ENCODE data around the gene IGFBP3.

The IGFBP3 gene

DNA sequence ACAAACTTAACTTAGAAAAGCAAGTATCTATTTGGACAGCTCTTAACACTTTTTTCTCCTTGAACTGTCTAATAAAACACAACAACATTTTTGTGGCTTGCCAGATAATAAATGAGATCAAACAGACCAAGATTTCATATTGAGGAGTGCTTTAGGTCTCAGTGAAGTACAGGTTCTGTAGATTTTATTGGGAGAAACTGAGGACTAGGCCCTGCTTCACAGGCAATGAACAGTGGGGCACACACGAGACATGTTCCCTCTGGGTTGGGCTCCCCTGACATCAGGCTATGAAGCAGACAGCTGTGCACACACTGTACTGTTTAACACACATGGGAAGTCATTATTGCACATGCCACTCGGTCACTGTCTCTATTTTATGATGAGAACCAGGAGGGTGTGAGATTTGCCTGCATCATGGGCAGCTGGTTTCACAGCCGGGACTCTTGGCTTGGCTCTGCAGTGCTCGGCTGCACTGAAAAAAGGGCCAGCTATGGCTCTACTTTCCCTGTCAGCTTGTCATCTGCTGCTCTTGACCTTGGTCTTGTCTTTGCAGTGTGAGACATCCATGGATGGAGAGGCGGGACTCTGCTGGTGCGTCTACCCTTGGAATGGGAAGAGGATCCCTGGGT, 28.6 kb downstream of the IGFBP3 start:
- no peak for ATAC-seq (ENCODE audit: low read depth)
- Mint-ChIP-seq H3K36me3 (no peaks in the 10 kb centered on the region), H3K4me3 (no peak overlapping the region), H3K27me3 (peaks cover 20% of the 10 kb centered on the region), H3K4me1 (no peaks in the 10 kb centered on the region), H3K9me3 (no peaks in the 10 kb centered on the region), H3K27ac (no peak overlapping the region)
- DNase-seq (ENCODE audit: low spot score in 2 of 2) = no peak

DNA sequence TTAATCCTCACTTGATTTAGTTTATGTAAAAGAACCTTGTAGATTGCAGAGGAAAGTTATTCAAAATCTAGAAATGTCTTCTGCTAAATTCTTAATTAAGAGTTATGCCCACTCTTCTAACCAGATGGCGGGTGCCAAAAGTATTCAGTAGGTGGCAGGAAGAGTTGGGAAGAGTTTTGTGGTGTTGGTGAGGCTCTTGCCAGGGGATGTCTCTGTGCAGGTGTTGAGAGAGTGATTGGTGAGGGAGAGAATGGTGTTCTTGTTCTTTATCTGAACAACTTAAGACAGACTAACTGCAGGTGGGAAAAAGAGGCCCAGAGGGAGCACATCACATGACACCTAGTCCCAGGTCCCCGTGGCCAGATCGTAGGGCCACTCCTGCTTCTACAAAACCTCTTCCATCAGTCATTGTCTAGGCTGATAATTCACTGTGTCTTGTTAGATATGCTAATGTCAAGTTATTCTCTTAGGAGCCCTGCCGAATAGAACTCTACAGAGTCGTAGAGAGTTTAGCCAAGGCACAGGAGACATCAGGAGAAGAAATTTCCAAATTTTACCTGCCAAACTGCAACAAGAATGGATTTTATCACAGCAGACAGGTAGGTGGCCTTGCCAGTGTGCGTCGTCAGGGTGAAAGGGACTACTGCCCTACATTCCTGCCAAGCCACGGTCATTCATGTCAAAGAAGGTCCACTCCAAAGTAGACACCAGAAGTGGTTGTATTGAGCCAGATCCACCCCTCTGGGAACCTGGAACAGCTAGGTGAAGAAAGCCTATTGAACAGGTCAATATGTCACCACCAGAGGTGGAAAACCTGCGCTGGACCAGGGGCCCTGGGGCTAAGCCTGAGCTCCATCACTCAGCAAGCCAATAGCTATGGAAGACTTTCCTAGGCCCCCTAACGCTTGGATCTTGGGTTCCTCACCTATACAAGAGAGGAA, 29.3 kb downstream of the IGFBP3 start:
- H3K27me3 Mint-ChIP-seq = peaks cover 23% of the 10 kb centered on the region
- no peaks in the 10 kb centered on the region for H3K36me3 Mint-ChIP-seq
- H3K4me3 Mint-ChIP-seq = no peak overlapping the region
- DNase-seq (ENCODE audit: low spot score in 2 of 2) = no peak
- no peaks in the 10 kb centered on the region for H3K4me1 Mint-ChIP-seq
- no peak for ATAC-seq (ENCODE audit: low read depth)
- H3K27ac Mint-ChIP-seq = no peak overlapping the region
- no peaks in the 10 kb centered on the region for H3K9me3 Mint-ChIP-seq

DNA sequence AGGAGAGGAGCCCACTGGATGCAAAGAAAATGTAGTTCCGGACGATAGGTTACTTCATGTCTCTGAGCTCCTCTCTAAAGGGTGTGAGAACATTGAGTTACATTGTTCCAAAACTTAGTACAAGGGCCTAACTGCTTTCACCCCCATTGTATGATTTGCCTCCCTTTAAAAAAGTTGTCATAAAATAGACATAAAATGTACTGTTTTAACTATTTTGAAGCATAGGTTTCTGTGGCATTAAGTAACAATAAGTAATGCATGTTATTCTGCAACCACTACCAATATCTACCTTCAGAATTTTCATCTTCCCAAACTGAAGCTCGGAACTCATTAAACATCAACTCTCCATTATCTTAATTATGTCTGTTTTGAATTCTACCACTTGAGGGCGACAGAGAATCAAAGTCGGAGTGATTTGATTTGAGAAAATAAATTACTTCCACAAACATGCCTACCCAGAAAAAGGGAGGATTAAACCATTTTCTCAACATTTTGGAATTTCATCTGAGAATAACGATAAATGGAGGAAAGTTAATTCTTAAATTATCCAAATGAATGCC, 30.1 kb downstream of the IGFBP3 start:
- Mint-ChIP-seq H3K4me1 (no peaks in the 10 kb centered on the region), H3K27ac (no peak overlapping the region), H3K36me3 (no peaks in the 10 kb centered on the region), H3K4me3 (no peak overlapping the region), H3K9me3 (no peaks in the 10 kb centered on the region), H3K27me3 (peaks cover 22% of the 10 kb centered on the region)
- ATAC-seq (ENCODE audit: low read depth) (no peak), DNase-seq (ENCODE audit: low spot score in 2 of 2) (peak in 1 of 2 donors; percentile 8)

DNA sequence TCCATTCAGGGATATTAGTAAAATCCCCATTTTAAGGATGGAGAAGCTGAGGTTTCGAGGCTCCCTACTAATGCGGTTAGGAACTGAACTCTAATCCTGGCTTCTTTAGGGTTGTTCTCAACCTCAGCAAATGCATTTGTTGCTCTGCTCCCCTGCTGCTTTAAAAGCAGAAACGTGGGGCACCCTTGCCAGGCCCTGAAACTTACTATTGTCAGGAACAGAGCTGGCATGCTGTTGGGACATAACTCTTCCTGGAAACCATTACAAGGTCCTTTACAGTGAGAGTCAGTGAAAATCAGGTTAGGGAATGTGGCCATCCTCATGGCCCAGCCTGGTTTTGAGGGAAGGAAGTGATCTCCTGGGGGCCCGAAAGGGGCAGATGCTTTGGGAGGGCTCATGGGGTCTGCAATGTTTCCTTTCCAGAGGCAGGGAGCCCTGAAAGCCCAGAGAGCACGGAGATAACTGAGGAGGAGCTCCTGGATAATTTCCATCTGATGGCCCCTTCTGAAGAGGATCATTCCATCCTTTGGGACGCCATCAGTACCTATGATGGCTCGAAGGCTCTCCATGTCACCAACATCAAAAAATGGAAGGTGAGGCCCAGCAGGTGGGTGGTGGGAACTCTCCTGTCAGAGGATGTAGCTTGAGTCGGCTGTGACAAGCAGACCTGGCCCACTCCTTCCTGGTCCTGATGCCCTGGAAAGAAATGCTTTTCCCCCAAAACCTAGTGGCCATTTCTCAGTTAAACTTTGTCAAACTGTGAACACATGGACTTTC, 30.8 kb downstream of the IGFBP3 start:
- Mint-ChIP-seq H3K4me1 (no peaks in the 10 kb centered on the region), H3K27me3 (peaks cover 24% of the 10 kb centered on the region), H3K27ac (no peak overlapping the region), H3K4me3 (no peak overlapping the region), H3K36me3 (no peaks in the 10 kb centered on the region), H3K9me3 (no peaks in the 10 kb centered on the region)
- DNase-seq (ENCODE audit: low spot score in 2 of 2) (no peak), ATAC-seq (ENCODE audit: low read depth) (no peak)

DNA sequence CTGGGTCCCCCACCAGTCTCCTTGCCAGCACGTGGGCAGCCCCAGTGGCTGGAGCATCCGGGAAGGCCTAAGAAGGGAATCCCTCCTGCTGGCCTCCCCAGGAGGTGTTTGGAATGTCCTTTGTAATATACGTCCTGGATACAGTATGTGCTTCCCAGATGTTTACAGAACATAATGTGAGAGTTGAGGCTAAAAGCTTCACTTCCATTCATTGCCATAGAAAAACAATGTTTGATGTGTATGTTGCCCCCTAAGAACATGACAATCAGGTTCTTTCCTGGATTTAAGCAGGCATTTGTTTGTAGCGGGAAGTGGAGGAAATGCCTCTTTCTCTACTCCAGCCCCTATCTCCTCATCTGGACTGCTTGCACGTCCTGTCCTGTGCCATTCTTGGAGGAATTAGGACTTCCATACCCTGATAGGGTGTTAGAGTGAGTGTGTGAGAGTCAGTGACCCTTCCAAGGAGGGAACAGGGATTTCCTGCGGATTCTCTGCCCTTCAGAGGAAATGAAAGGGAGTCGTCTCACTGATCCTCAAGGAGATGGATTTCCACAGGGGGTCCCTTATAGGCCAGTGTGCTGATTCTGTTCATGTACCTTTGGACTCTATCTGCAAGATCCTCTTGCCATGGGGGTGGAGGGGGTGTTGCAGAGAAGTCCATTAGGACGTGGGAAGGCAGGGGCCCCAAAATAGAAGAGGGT, 31.6 kb downstream of the IGFBP3 start:
- Mint-ChIP-seq H3K9me3 (no peaks in the 10 kb centered on the region), H3K4me1 (no peaks in the 10 kb centered on the region), H3K27me3 (peaks cover 27% of the 10 kb centered on the region), H3K36me3 (no peaks in the 10 kb centered on the region), H3K4me3 (no peak overlapping the region), H3K27ac (no peak overlapping the region)
- ATAC-seq (ENCODE audit: low read depth) = no peak
- DNase-seq (ENCODE audit: low spot score in 2 of 2) = no peak

DNA sequence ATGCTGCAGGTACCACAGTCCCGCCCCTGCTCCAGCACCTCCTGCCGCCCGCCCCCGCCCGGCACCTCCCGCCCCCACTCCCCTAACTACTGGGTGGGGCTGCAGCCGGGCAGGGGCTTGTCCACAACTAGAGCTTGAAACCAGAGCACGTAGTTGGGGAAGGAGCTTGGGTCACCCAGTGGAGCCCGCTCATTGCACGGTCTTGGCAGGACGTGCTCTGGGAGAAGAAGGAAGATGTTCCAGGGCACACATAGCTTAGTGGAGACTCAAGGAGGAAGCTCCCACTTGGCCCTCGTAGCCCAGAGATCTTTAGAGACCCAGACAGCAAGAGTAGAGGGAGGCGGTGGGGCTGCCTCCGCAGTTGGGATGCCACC, 32.1 kb downstream of the IGFBP3 start:
- no peak for DNase-seq (ENCODE audit: low spot score in 2 of 2)
- Mint-ChIP-seq H3K27me3 (peaks cover 25% of the 10 kb centered on the region), H3K27ac (no peak overlapping the region), H3K9me3 (no peaks in the 10 kb centered on the region), H3K4me3 (no peak overlapping the region), H3K4me1 (no peaks in the 10 kb centered on the region), H3K36me3 (no peaks in the 10 kb centered on the region)
- ATAC-seq (ENCODE audit: low read depth) = no peak

DNA sequence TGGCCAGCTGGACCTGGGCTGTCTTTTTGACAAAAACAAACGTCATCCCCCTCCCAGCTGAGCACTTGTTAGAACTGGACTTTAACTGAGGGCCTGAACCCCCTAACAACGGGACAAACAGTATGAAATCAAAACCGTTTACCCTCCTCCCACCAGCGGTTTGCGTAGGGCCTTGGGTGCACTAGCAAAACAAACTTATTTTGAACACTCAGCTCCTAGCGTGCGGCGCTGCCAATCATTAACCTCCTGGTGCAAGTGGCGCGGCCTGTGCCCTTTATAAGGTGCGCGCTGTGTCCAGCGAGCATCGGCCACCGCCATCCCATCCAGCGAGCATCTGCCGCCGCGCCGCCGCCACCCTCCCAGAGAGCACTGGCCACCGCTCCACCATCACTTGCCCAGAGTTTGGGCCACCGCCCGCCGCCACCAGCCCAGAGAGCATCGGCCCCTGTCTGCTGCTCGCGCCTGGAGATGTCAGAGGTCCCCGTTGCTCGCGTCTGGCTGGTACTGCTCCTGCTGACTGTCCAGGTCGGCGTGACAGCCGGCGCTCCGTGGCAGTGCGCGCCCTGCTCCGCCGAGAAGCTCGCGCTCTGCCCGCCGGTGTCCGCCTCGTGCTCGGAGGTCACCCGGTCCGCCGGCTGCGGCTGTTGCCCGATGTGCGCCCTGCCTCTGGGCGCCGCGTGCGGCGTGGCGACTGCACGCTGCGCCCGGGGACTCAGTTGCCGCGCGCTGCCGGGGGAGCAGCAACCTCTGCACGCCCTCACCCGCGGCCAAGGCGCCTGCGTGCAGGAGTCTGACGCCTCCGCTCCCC, 32.7 kb downstream of the IGFBP3 start, which contains the start of gene IGFBP1:
IGFBP1 (plus strand) TSS at position 304 of the 808 bp plus-strand sequence; CDS start at position 469, 165 bp downstream.
- no peak within 1 kb of the TSS for H3K27ac Mint-ChIP-seq
- peaks cover 23% of the 10 kb centered on the region for H3K27me3 Mint-ChIP-seq
- no peak within 1 kb of the TSS for H3K4me3 Mint-ChIP-seq
- ATAC-seq (ENCODE audit: low read depth) = no peak
- H3K36me3 Mint-ChIP-seq = no peaks in the 10 kb centered on the region
- DNase-seq (ENCODE audit: low spot score in 2 of 2) = no peak
- no peaks in the 10 kb centered on the region for H3K4me1 Mint-ChIP-seq
- H3K9me3 Mint-ChIP-seq = no peaks in the 10 kb centered on the region

DNA sequence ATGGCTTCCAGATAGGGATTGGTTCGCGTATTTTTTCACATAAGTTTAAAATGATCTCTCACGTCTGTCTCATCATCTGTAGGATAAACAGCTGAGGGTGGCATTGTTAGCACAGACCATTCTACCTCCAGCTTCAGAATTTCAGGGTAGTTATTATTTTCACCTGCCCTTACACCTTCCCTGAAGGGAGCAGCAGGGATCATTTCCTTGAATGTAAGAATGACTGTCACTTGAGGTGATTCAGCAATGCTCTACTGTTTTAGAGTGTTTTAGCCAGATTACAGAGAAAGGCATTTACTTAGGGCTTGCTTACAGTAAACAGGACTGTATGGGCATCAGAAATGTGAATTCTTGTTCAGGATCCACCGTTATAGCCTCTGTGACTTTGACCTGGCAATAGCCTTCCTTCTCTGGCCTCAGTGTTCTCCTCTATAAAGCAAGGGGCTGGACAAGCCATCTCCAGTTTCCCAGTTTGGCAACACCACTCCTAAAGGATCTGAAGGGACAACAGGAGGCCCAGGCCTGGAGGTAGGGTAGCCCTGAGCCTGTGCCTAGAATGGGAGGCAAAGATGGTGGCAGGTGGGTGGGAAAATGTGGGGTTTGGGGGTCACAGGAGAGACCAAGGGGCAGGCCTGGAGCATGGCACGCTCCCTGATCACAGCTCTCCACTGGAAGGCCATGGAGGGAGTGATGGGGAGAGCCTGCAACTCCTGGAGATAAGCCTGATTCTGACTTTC, 34.0 kb downstream of the IGFBP3 start:
- H3K27me3 Mint-ChIP-seq = peaks cover 28% of the 10 kb centered on the region
- no peaks in the 10 kb centered on the region for H3K4me1 Mint-ChIP-seq
- no peaks in the 10 kb centered on the region for H3K9me3 Mint-ChIP-seq
- no peak for ATAC-seq (ENCODE audit: low read depth)
- no peak overlapping the region for H3K4me3 Mint-ChIP-seq
- no peak for DNase-seq (ENCODE audit: low spot score in 2 of 2)
- H3K36me3 Mint-ChIP-seq = no peaks in the 10 kb centered on the region
- H3K27ac Mint-ChIP-seq = no peak overlapping the region

DNA sequence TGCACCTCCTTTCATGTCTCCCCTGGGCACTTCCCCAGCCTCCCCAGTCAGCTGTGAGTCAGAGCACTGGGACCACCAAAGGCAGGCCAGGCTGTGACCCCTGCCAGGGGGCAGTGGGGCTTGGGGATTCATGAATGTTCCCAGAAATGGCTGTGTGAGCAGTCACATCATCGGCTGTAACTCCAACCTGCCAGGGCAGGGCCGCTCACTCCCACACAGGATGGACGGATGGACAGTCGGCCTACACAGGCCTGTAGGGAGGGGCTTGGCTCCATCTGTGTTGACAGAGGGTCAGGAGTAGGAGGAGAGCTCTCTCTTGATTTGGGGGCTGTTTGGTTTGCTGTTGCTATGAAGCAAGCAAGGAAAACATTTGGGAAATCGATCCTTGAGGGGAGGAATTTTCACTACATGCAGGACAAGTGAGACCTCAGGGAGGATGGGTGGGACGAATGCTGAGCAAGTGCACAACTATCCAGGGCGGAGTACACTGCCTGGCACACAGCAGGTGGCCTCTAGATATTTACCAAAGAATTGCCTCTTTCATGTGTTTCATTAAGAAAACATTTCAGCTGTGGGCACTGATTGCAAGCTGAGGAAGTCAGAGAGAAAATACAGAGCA, 35.7 kb downstream of the IGFBP3 start:
- H3K4me3 Mint-ChIP-seq = no peak overlapping the region
- ATAC-seq (ENCODE audit: low read depth) (no peak), DNase-seq (ENCODE audit: low spot score in 2 of 2) (no peak)
- H3K9me3 Mint-ChIP-seq = no peaks in the 10 kb centered on the region
- peaks cover 28% of the 10 kb centered on the region for H3K27me3 Mint-ChIP-seq
- H3K27ac Mint-ChIP-seq = no peak overlapping the region
- H3K4me1 Mint-ChIP-seq = no peaks in the 10 kb centered on the region
- no peaks in the 10 kb centered on the region for H3K36me3 Mint-ChIP-seq

DNA sequence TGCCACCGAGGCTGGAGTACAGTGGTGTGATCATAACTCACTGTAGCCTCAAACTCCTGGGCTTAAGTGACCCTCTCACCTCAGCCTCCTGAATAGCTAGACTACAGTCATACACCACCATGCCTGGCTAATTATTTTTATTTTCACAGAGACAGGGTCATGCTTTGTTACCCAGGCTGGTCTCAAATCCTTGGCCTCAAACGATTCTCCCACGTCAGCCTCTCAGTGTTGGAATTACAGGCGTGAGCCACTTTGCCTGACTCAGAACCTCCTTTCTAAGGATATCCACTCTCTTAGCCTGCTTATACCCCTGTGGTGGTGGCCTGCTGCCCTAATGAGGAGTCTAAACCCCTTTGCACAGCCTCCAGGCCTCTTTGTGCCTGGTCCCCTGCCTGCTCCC, 36.9 kb downstream of the IGFBP3 start:
- peaks cover 23% of the 10 kb centered on the region for H3K27me3 Mint-ChIP-seq
- DNase-seq (ENCODE audit: low spot score in 2 of 2) (no peak), ATAC-seq (ENCODE audit: low read depth) (no peak)
- no peaks in the 10 kb centered on the region for H3K36me3 Mint-ChIP-seq
- no peak overlapping the region for H3K4me3 Mint-ChIP-seq
- no peak overlapping the region for H3K27ac Mint-ChIP-seq
- H3K9me3 Mint-ChIP-seq = peaks cover 2% of the 10 kb centered on the region
- H3K4me1 Mint-ChIP-seq = no peaks in the 10 kb centered on the region

DNA sequence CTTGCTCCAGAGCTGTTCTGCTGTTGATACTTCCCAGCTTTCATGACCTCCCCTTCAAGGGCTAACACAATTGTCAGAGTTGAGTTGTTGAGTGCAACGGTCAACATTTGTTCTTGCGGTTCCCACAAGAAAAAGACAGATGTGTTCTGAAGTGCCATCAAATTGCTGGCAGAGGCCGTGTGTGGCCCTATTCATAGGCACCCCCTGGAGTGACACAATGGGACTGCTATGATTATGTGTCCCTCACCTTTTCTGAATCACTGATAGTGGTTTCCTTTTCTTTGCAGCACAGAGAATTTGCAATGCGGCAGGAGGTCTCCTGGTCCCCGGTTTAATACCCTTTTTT, 38.6 kb downstream of the IGFBP3 start:
- H3K36me3 Mint-ChIP-seq = no peaks in the 10 kb centered on the region
- H3K4me1 Mint-ChIP-seq = no peaks in the 10 kb centered on the region
- ATAC-seq (ENCODE audit: low read depth) (no peak), DNase-seq (ENCODE audit: low spot score in 2 of 2) (no peak)
- H3K9me3 Mint-ChIP-seq = peaks cover 2% of the 10 kb centered on the region
- peaks cover 22% of the 10 kb centered on the region for H3K27me3 Mint-ChIP-seq
- no peak overlapping the region for H3K27ac Mint-ChIP-seq
- H3K4me3 Mint-ChIP-seq = no peak overlapping the region

DNA sequence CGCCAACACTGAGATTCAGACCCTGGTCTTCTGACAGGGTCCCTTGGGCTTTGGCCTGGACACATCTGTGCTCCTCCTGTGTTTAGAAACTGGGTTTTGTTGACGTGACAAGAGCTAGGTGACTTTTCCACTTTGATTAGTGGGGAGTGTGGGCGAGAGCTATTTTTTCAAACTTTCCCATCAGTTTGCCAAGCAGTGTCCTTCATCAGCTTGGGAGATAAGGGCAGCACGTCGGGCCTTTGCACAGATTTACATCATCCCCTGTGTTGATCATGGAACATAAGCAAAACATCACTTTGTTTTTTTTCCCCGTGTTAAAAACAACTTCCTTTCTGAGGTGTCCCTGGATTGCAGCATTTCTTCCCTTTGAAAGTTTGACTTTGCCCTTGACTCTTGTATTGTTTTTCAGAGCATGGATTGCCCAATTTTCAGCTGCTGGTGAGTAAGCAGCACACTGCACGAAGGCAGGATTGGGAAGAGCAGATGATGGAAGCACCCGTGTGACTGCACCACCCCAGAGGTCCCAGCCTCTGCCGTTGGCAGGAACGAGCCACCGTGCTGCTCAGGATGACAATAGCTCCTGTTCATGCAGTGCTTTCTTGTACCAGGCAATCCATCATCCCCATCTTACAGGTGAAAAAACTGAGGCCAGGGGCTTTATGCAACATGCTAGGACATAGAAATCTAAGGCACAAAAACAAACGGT, 39.2 kb downstream of the IGFBP3 start:
- Mint-ChIP-seq H3K27me3 (peaks cover 19% of the 10 kb centered on the region), H3K4me3 (no peak overlapping the region), H3K4me1 (no peaks in the 10 kb centered on the region), H3K9me3 (peaks cover 4% of the 10 kb centered on the region), H3K36me3 (no peaks in the 10 kb centered on the region), H3K27ac (no peak overlapping the region)
- ATAC-seq (ENCODE audit: low read depth) (no peak), DNase-seq (ENCODE audit: low spot score in 2 of 2) (no peak)
